Esophagus (tissue), 2 donors: ENCODE data around the gene NDEL1. TPM values are rescaled to one million over a fixed set of nuclear protein-coding genes. Genes with fewer than 3 reads are reported as not detected.

Experiments
- H3K27ac ChIP-seq, 2 donors: one replicate each; pipeline ENCODE4 v1.5.1; 2013; ENCODE audit warnings: low read depth in 2 of 2, mild to moderate bottlenecking in 2 of 2, inconsistent platforms in 1 of 2, low read length in 1 of 2, moderate library complexity in 1 of 2
- H3K27me3 ChIP-seq, 2 donors: one replicate each; pipeline ENCODE4 v1.6.1; 2013; ENCODE audit warnings: low read length in 2 of 2, control low read depth in 1 of 2, mild to moderate bottlenecking in 1 of 2; ENCODE audit not compliant: insufficient read depth in 2 of 2, control insufficient read depth in 1 of 2
- H3K36me3 ChIP-seq, 2 donors: one replicate each; pipeline ENCODE4 v1.6.1; 2013; ENCODE audit warnings: low read length in 1 of 2; ENCODE audit not compliant: control insufficient read depth in 2 of 2, insufficient read depth in 2 of 2
- H3K4me1 ChIP-seq, 2 donors: one replicate each; pipeline ENCODE4 v1.6.1; 2013; ENCODE audit warnings: low read length in 1 of 2; ENCODE audit not compliant: control insufficient read depth in 2 of 2, insufficient read depth in 2 of 2
- H3K4me3 ChIP-seq, 2 donors: one replicate each; pipeline ENCODE4 v1.5.1; 2013; ENCODE audit warnings: low read length in 2 of 2, mild to moderate bottlenecking in 2 of 2, low read depth in 1 of 2, moderate library complexity in 1 of 2
- H3K9me3 ChIP-seq, 2 donors: one replicate each; pipeline ENCODE4 v1.6.1; 2013; ENCODE audit warnings: mild to moderate bottlenecking in 2 of 2, low read depth in 1 of 2, low read length in 1 of 2, moderate library complexity in 1 of 2; ENCODE audit not compliant: control insufficient read depth in 2 of 2, insufficient read depth in 1 of 2
- WGBS, 2 donors: extraction: QIAGEN DNeasy Blood & Tissue Kit; methylation state at CpG; one replicate each; pipeline ENCODE4 v1.1.7; 2013; 5-methylcytosine and 5-hydroxymethylcytosine counted together
- polyA plus RNA-seq, 2 donors: library from polyadenylated mRNA; stranded (reverse); fragments of 200-250 nt; gene quantifications; one replicate each; pipeline ENCODE4 v1.2.3, GENCODE V29; 2013
- donor health status: healthy with polysubstance abuse.
- donor health status: Bipolar disorder and iron deficiency.

The NDEL1 gene
- polyA plus RNA-seq, 2 donors, result 34.7 to 46.5 TPM

GRCh38 chr17:8488491-8488890, 52.8 kb downstream of the NDEL1 start:
- Histone ChIP-seq H3K27ac (no peak overlapping the region), H3K9me3 (no peaks in the 10 kb centered on the region), H3K27me3 (no peaks in the 10 kb centered on the region), H3K36me3 (peaks cover 0 to 9% of the 10 kb centered on the region in 2 donors), H3K4me1 (no peaks in the 10 kb centered on the region), H3K4me3 (no peak overlapping the region)
- 97 to 98% methylated on average over 6 of the region's 6 CpGs for WGBS, 2 donors

DNA sequence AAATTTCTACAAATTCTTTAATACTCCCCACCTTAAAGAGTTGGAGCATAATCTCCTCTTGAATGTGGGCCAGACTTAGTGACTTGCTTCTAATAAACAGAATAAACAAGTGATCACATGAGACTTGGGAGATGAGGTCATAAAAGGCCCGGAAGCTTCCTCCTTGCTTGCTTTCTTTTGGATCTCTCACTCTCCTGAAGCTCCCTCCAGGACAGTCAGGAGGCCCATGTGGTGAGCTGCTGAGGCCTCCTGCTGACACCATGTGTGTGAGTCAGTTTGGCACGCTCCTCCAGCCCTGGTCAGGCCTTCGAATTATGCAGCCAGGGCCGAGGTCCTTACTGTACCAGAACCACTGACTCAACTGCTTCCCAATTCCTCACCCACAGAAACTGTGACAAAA, 53.2 kb downstream of the NDEL1 start:
- Histone ChIP-seq H3K9me3 (no peaks in the 10 kb centered on the region), H3K27me3 (no peaks in the 10 kb centered on the region), H3K4me3 (no peak overlapping the region), H3K36me3 (peaks cover 0 to 11% of the 10 kb centered on the region in 2 donors), H3K27ac (no peak overlapping the region), H3K4me1 (no peaks in the 10 kb centered on the region)
- WGBS, 2 donors, result 66 to 67% methylated on average over 4 of the region's 4 CpGs

- H3K9me3 ChIP-seq, result no peaks in the 10 kb centered on the region
- peaks cover 0 to 11% of the 10 kb centered on the region in 2 donors for H3K36me3 ChIP-seq
- WGBS, 2 donors, result 84 to 90% methylated on average over 3 of the region's 3 CpGs
- H3K4me1 ChIP-seq, result no peaks in the 10 kb centered on the region
- no peaks in the 10 kb centered on the region for H3K27me3 ChIP-seq
- H3K4me3 ChIP-seq, result no peak overlapping the region
- no peak overlapping the region for H3K27ac ChIP-seq
These were observed 54.2 kb downstream of the NDEL1 start for GRCh38 chr17:8489841-8490240.

DNA sequence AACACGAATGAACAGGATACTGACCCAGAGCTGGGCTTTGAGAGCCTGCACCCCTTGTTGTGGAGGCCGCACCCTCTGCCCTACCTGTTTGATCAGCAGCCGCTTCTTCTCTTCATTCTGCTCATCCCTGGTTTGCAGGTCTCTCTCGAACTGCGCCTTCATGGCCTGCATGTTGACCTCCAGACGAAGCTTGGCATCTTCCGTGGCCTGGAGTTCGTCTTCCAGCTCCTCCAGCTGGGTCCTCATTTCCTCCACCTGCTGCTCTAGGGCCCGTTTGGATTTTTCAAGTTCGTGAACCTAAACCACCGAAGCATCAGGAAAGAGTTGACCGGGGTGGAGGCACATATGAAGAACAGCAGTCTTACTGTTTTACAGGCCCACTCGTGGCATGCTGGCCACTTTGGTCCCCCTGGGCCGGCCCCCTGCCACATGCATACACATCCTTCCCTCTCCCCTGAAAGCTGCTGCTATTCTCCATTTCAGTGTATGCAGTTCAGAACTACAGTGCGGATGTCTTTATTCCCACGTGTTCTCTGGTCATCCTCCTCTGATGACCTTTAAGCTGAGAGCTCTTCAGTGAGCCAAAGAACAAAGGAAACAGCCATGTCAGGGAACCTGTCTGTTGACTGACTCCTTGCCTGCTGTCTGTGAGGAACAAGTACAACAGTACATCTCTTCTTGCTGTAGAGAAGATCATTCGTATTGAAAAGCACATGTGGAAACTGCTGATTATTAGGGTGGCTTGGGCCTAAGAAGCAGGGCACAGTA, 54.8 kb downstream of the NDEL1 start:
- Histone ChIP-seq H3K27ac (no peak overlapping the region), H3K36me3 (peaks cover 0 to 11% of the 10 kb centered on the region in 2 donors)

GRCh38 chr17:8492121-8492520, 56.4 kb downstream of the NDEL1 start:
- Histone ChIP-seq H3K27ac (no peak overlapping the region), H3K4me1 (no peaks in the 10 kb centered on the region), H3K36me3 (peaks cover 0 to 13% of the 10 kb centered on the region in 2 donors), H3K4me3 (no peak overlapping the region), H3K27me3 (no peaks in the 10 kb centered on the region), H3K9me3 (no peaks in the 10 kb centered on the region)
- WGBS, 2 donors, result 93 to 98% methylated on average over 17 of the region's 17 CpGs

More for the DNA sequence above, 54.8 kb downstream of the NDEL1 start:
- Histone ChIP-seq H3K4me1 (no peaks in the 10 kb centered on the region), H3K4me3 (no peak overlapping the region), H3K27me3 (no peaks in the 10 kb centered on the region), H3K9me3 (no peaks in the 10 kb centered on the region)
- WGBS, 2 donors, result 85 to 90% methylated on average over 17 of the region's 17 CpGs

- Histone ChIP-seq H3K9me3 (no peaks in the 10 kb centered on the region), H3K36me3 (peaks cover 0 to 10% of the 10 kb centered on the region in 2 donors)
These were observed 58.3 kb downstream of the NDEL1 start for GRCh38 chr17:8494021-8494420.

GRCh38 chr17:8494506-8495111, 58.9 kb downstream of the NDEL1 start:
- no peaks in the 10 kb centered on the region for H3K4me1 ChIP-seq
- no peak overlapping the region for H3K4me3 ChIP-seq
- no peaks in the 10 kb centered on the region for H3K27me3 ChIP-seq
- no peak overlapping the region for H3K27ac ChIP-seq
- WGBS, 2 donors, result 85 to 88% methylated on average over 8 of the region's 8 CpGs
- no peaks in the 10 kb centered on the region for H3K9me3 ChIP-seq
- peaks cover 0 to 12% of the 10 kb centered on the region in 2 donors for H3K36me3 ChIP-seq

More at GRCh38 chr17:8494021-8494420, 58.3 kb downstream of the NDEL1 start:
- Histone ChIP-seq H3K27ac (no peak overlapping the region), H3K27me3 (no peaks in the 10 kb centered on the region), H3K4me3 (no peak overlapping the region), H3K4me1 (no peaks in the 10 kb centered on the region)
- WGBS, 2 donors, result 79 to 83% methylated on average over 12 of the region's 12 CpGs

DNA sequence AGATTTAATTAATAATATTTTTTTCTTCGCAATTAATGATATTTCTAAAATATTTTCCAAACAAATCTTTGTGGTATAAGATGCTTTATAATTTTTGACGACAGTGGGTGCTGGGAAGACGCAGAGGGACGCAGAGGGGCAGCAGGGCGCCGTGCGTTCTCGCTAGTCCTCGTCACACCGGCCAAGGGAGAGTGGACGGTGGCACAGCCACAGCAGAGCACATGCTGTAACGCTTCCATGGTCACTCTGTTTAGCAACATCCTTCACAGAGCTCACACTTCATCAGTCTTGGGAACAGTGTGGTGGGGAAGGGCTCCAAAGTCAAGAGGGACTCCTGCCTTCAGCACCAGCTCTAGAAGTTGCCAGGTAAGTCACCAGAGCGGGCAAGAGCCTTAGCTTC, 60.4 kb downstream of the NDEL1 start:
- no peaks in the 10 kb centered on the region for H3K9me3 ChIP-seq
- WGBS, 2 donors, result 88 to 89% methylated on average over 13 of the region's 13 CpGs
- H3K27ac ChIP-seq, result no peak overlapping the region
- H3K4me1 ChIP-seq, result no peaks in the 10 kb centered on the region
- H3K36me3 ChIP-seq, result peaks cover 0 to 18% of the 10 kb centered on the region in 2 donors
- no peaks in the 10 kb centered on the region for H3K27me3 ChIP-seq
- H3K4me3 ChIP-seq, result no peak overlapping the region

DNA sequence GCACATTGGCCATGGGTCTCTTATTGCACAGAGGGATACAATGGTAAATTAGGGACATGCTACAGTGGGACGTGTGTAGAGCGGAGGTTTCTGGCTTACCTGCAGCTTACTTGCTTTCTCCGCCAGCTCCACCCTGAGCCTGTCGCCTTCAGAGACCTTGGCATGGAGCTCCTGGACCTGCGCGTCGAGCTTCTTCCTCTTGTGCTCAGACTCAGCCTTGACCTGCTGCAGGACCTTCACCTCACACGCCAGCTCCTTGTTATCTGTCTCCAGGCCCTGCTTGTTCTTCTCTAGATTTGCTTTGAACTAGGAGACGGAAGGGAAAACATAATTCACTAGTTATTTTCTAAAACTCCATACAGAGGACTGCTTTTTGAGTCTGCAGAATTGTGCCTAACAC, 63.5 kb downstream of the NDEL1 start:
- H3K9me3 ChIP-seq, result no peaks in the 10 kb centered on the region
- H3K27ac ChIP-seq, result no peak overlapping the region
- no peaks in the 10 kb centered on the region for H3K27me3 ChIP-seq
- H3K4me1 ChIP-seq, result no peaks in the 10 kb centered on the region
- no peak overlapping the region for H3K4me3 ChIP-seq
- H3K36me3 ChIP-seq, result peaks cover 0 to 16% of the 10 kb centered on the region in 2 donors
- 88 to 91% methylated on average over 9 of the region's 9 CpGs for WGBS, 2 donors

DNA sequence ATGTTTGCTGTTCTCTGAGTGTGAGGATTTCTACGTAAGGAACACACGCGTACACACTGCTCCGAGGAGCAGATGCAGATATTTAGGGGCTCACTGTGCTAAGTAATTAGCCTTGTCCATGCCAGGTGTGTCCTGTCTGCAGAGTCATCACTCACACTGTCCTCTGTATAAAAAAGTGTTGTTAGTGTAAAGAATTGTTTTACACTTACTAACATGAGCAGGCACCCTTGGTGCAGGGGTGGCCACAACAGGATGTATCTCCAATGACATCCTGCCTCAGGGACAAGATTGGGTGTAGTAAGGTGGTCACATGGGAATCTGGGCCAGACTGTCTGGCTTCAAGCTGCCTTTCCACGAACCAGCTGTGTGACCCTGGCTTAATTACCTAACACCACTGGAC, 63.9 kb downstream of the NDEL1 start:
- H3K4me3 ChIP-seq, result no peak overlapping the region
- H3K27ac ChIP-seq, result no peak overlapping the region
- H3K27me3 ChIP-seq, result no peaks in the 10 kb centered on the region
- H3K9me3 ChIP-seq, result no peaks in the 10 kb centered on the region
- no peaks in the 10 kb centered on the region for H3K4me1 ChIP-seq
- H3K36me3 ChIP-seq, result peaks cover 0 to 16% of the 10 kb centered on the region in 2 donors
- 77 to 86% methylated on average over 5 of the region's 5 CpGs for WGBS, 2 donors
